ENCODE results near the gene UBE2N. TPM values are rescaled to one million over a fixed set of nuclear protein-coding genes. Genes with fewer than 3 reads are reported as not detected.
"Not testable (repeated sequence)": the region's sequence is repeated elsewhere in the genome, so short reads cannot be mapped to it uniquely, and the experiment has no call there.

The UBE2N gene
- total RNA-seq, 2 donors from 2014 or later: 184 to 213 TPM

DNA sequence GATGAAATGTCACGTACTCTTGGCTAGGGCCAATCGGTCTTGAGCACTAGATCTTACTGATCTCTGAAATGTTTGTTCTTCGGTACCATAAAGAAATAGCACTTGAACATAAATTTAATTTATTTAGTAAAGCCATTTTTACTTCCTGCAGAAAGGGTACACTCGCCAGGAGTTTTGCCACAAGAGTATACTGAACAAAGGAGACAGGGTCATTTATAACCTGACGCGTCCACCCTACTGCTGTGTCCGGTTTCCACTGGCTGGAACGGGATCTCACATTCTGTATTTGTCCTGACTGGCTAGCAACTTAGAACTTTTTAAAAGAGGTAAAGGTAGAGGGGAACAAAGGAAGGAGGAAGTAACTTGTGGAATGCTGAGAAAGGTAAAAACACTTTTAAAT is 29.4 kb downstream of the UBE2N start:
- H3K4me3 Mint-ChIP-seq; H3K27ac Mint-ChIP-seq; H3K36me3 Mint-ChIP-seq; H3K9me3 Mint-ChIP-seq; H3K27me3 Mint-ChIP-seq; DNase-seq (ENCODE audit: low spot score); ATAC-seq: not testable (repeated sequence)
- peaks cover 42 to 57% of the 10 kb centered on the region in 2 donors for H3K4me1 Mint-ChIP-seq (ENCODE audit: low read depth in 2 of 2)

DNA sequence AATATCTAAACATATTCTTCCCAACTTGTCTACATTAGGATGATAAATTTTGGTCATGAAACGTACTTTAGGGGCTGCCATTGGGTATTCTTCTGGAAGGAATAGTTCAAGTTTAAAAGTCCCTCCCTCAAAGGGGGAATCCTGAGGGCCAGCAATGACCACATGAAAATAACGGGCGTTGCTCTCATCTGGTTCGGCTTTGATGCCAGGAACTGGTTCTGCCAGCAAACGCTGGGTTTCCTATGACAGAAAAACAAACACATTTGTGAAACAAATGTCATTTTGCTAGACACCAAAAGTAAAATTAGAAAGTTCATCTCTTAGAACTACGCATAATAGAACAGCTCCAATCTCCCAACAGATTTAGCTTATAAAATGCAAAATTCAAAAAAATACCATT is 30.7 kb downstream of the UBE2N start:
- Mint-ChIP-seq H3K4me1 (ENCODE audit: low read depth in 2 of 2) (peaks cover 33 to 48% of the 10 kb centered on the region in 2 donors), H3K36me3 (peaks cover 13% of the 10 kb centered on the region)
- DNase-seq (ENCODE audit: low spot score); H3K9me3 Mint-ChIP-seq; H3K27me3 Mint-ChIP-seq; H3K4me3 Mint-ChIP-seq; ATAC-seq; H3K27ac Mint-ChIP-seq: not testable (repeated sequence)

DNA sequence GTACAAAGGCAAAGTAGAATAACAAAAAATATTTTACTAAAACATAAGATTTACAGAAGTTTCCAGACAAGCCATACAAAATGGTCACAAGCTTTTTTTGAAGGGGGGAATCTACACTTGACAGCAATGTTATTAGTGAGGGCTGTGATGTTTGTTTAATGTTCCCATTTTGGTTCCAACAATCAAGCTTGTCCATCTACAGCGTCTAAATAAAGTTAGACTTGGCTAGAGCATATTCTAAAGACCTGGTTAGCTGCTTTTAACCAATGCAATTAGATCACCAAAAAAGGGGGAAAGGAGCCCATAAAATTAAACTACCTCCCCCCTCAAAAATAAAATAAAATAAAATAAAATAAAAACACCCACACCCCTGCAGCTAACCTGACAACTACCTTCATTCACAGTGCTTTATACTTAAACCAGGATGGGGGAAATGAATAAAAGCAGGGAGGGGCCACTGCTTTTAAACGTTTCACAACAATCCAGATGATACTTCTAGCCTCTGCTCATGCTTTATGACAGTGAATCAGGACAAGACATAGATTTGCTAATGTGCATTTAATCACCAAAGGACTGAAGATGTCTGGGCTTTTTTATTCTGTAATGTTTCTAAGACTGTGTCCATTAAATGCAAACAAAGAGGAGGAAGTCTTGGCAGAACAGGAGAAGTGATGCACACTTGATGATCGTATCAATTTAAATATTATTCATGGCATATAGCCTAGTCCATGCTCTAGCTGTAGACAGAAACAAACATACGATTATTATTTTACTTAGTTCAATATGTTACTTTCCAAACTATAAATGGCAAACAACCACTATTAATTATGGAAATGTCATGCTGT is 32.2 kb downstream of the UBE2N start:
- peaks cover 25 to 33% of the 10 kb centered on the region in 2 donors for H3K4me1 Mint-ChIP-seq (ENCODE audit: low read depth in 2 of 2)
- peak overlapping the region in 1 of 2 donors; percentile 17 for H3K27ac Mint-ChIP-seq

DNA sequence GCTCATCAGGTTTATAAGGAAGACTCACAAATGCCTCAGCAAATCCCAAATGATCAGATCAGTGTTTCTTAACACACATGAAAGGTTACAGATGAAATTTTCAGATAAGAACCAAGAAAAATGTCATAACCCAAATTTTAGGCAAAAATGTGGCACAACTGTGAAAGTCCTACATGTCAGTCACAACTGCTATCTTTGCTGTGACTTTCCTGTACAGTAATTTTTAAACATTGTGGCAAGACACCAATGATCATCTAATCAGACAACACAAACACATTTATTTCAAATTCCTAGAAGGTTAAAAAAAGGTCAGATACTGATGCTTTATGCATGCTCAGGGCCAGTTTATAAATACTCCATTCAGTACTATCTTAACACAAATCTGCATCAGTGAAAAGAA is 32.9 kb downstream of the UBE2N start:
- H3K27me3 Mint-ChIP-seq: no peaks in the 10 kb centered on the region
- no peak overlapping the region for H3K4me3 Mint-ChIP-seq
- ATAC-seq (no peak), DNase-seq (ENCODE audit: low spot score) (no peak)
- H3K9me3 Mint-ChIP-seq: no peaks in the 10 kb centered on the region
- peaks cover 22 to 29% of the 10 kb centered on the region in 2 donors for H3K4me1 Mint-ChIP-seq (ENCODE audit: low read depth in 2 of 2)
- H3K27ac Mint-ChIP-seq: peak overlapping the region; percentile 17 to 42
- H3K36me3 Mint-ChIP-seq: peaks cover 13% of the 10 kb centered on the region

More for the DNA sequence above, 32.2 kb downstream of the UBE2N start:
- not testable (repeated sequence) for H3K9me3 Mint-ChIP-seq; DNase-seq (ENCODE audit: low spot score); H3K27me3 Mint-ChIP-seq; ATAC-seq; H3K4me3 Mint-ChIP-seq
- peaks cover 13% of the 10 kb centered on the region for H3K36me3 Mint-ChIP-seq

DNA sequence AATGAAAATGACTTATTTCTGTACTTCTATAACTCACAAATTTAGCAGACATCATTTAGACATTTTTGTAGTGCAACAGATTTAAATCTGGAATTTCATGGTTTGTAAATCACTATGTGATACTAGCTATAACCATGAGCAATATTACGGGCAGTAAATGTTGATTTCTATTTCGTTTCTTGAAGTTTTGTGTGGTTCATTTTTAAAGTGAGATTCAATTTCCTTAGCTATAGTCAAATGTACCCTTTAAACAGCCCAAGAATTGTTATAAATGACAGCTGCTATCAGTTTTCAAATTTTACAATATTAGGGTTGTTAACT is 33.8 kb downstream of the UBE2N start:
- DNase-seq (ENCODE audit: low spot score) (no peak), ATAC-seq (no peak)
- Mint-ChIP-seq H3K9me3 (no peaks in the 10 kb centered on the region), H3K27ac (peak overlapping the region; percentile 17 to 42), H3K4me1 (ENCODE audit: low read depth in 2 of 2) (peaks cover 14 to 21% of the 10 kb centered on the region in 2 donors), H3K36me3 (peaks cover 13% of the 10 kb centered on the region), H3K27me3 (no peaks in the 10 kb centered on the region), H3K4me3 (no peak overlapping the region)

DNA sequence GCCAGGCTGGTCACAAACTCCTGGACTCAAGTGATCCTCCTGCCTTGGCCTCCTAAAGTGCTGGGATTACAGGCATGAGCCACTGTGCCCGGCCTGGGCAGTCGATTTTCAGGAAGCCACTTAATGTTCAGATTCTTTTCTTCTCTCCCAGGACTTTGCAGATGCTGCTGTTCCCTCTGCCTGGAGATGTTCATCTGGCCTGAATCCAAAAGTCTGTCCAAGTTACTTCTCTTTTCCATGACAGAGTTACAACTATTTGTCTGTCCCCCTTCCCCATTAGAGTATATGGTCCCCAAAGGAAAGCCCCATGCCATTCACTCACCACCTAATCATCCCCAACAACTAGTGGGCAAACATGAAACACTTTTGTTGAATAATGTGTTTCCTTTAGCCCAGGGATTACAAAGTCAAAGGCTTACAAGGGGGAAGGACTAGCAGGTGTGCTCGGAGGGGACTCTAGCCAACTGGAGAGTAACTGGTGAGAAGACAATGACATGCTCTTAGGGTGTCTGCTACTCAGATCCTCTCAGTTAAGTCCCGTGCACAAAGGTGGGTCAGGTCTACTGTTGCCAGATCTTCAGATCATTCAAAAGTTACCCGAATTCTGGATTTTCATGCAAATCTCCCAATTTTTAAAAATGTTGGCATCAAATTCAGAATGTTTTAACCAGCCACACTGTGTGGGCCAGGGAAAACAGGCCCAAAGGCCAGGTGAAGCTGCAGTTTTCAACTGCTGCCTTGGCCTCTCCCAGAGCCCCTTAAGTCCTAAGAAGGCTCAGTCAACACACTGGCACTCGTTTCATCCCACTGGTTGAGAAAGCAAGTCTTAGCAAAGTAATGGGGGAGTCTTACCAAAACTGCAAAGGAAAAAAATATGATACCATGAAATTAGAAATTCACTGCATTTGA is 34.4 kb downstream of the UBE2N start:
- H3K27me3 Mint-ChIP-seq: no peaks in the 10 kb centered on the region
- H3K4me1 Mint-ChIP-seq (ENCODE audit: low read depth in 2 of 2): peaks cover 11 to 17% of the 10 kb centered on the region in 2 donors
- H3K27ac Mint-ChIP-seq: peak overlapping the region; percentile 17 to 42
- no peaks in the 10 kb centered on the region for H3K9me3 Mint-ChIP-seq
- H3K36me3 Mint-ChIP-seq: peaks cover 13% of the 10 kb centered on the region
- ATAC-seq (no peak), DNase-seq (ENCODE audit: low spot score) (no peak)
- no peak overlapping the region for H3K4me3 Mint-ChIP-seq

DNA sequence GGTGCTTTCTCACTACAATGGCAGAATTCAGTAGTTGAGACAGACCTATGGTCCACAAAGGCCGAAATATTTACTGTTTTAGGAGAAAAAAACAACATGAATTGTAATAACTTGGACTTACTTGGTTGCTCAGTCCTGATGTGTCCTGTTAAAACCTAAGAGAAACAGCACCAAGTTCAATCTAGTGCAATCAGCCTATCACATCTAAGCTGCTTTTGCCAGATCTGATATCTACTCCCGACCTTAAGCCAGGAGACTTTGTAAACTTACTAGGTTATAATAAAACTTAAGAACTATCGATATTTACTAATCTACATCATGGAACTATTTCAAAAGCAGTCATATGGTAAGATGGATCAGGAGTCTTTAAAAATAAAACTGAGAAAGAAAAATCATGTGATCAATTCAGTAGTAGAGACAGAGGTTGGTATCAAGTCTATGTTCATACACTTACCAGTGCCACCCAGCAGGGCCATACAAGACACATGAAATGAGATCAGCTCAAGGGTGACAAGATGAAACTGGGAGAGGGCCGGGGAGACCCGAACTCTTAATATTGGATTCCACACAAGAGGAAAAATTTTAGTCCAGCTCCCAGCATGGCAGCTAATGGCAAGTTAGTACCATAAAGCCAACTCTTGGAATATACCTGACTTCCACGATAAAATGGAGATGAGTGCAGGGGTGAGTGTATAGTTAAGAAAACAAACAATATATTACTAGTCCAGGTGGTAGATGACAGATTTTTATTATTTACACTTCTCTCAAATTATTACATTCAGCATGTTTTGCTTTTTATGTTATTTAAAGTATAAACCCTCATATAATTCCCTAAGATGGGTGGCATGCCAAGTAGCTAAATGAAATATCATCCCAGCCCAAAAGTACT is 36.5 kb downstream of the UBE2N start:
- Mint-ChIP-seq H3K36me3 (peaks cover 13% of the 10 kb centered on the region), H3K27me3 (no peaks in the 10 kb centered on the region), H3K27ac (no peak overlapping the region), H3K9me3 (no peaks in the 10 kb centered on the region), H3K4me1 (ENCODE audit: low read depth in 2 of 2) (peaks cover 4 to 13% of the 10 kb centered on the region in 2 donors), H3K4me3 (no peak overlapping the region)
- ATAC-seq (no peak), DNase-seq (ENCODE audit: low spot score) (no peak)

DNA sequence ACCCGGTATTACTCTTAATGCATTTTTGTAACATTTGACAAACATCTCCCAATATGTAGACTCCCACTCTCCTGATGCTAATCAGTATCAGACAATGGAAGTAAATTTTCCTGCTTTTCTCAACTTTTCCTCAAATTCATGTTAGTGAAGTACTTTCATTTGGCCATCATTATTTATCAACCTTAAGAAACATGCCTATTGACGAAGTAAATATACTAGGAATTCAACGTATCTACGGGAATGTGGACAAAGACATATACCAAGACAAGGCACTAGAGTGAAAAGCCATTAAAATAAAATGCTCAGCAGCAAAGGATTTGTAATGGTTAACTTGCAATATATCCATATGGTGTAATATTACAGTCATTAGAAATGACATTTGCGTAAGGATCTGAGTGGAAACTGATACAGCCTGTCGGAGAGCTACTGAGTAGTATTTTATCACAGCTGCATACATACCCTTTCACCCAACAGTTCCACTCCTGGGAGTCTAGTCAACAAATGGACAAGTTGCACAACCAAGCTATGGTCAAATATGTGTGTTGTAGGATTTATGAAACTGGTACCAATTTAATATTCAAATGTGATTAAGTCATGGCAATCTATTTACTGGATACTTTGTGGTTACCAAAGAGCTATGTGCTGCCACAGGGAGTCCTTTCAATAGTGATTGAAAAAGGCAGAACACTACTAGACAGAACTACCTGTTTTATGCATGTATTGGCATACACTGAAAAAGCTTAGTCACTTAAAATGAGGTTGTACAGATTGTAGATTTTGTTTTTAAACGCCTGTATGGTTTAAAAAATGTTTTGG is 37.6 kb downstream of the UBE2N start:
- Mint-ChIP-seq H3K4me3 (no peak overlapping the region), H3K36me3 (peaks cover 13% of the 10 kb centered on the region), H3K27ac (peak overlapping the region in 1 of 2 donors; percentile 37), H3K27me3 (no peaks in the 10 kb centered on the region), H3K9me3 (no peaks in the 10 kb centered on the region), H3K4me1 (ENCODE audit: low read depth in 2 of 2) (peaks cover 4 to 11% of the 10 kb centered on the region in 2 donors)
- ATAC-seq (no peak), DNase-seq (ENCODE audit: low spot score) (no peak)

DNA sequence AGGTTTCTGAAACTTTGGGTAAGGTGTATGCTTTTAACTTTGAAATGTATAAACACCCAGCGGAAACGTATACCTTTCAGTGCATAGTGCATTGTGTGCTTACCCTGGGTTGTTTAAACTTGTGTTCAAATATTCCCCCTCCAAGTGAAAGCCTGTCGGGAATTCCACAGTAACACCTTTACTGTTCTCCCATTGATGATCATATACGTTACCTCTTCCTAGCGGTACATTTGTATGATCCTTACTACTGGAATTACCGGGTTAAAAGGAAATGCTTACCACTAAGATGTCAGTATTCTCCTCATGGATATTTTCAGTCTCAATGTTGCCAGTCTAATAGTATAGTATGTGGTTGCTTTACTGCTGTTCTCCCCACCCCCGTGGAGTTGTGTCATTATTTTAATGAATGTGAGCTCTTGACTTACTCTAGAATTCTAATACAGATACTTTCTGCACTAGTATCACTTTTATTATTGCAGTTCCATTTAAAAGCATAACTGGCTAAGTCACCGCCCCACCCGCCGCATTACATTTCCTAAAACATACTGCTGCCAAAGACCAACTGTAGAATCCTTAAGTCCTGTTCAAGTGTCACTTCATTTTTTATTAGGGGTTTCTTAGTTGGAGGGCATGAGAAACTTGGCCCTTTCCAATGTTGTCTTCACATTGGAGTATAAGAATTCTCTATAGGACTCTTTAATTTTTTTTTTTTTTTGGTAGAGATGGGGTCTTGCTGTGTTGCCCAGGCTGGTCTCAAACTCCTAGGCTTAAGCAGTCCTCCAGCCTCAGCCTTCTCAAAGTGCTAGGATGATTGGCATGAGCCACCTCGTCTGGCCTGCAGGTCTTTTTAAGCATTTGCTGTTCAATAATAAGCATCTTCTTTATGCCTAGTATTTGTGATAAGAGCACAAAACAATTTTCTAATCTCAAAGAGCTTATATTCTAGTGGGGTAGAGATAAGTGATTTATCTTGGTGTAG is 39.1 kb downstream of the UBE2N start:
- H3K36me3 Mint-ChIP-seq: peaks cover 5% of the 10 kb centered on the region
- ATAC-seq (no peak), DNase-seq (ENCODE audit: low spot score) (no peak)
- no peaks in the 10 kb centered on the region for H3K4me1 Mint-ChIP-seq (ENCODE audit: low read depth in 2 of 2)
- no peak overlapping the region for H3K27ac Mint-ChIP-seq
- H3K27me3 Mint-ChIP-seq: no peaks in the 10 kb centered on the region
- H3K4me3 Mint-ChIP-seq: no peak overlapping the region
- no peaks in the 10 kb centered on the region for H3K9me3 Mint-ChIP-seq

DNA sequence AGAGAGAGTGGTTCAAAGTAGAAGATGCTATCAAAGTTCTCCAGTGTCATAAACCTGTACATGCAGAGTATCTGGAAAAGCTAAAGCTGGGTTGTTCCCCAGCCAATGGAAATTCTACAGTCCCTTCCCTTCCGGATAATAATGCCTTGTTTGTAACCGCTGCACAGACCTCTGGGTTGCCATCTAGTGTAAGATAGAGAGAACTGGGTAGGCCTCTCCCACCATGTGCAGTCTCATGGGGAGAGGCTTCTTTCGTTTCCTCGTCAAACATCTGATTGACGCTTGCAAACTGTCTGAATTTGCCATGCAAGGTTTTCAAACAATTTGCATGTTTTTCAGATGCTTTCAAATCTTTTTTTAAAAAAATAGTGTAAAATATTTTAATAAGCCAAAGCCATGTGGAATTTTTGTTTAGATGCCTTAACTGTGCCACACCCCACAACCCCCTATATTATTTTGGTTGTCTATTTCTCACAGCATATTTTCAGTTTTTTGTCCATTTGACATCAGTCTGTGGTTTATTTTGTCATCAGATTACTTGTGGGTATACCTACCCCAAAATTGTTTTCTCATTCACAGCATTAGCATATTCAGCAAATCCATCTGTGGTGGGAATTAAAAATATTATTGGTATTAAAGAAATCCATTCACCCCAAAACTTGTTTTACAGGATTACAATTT is 42.4 kb downstream of the UBE2N start:
- DNase-seq (ENCODE audit: low spot score); H3K36me3 Mint-ChIP-seq; H3K4me3 Mint-ChIP-seq; H3K27me3 Mint-ChIP-seq; H3K9me3 Mint-ChIP-seq; H3K27ac Mint-ChIP-seq; H3K4me1 Mint-ChIP-seq (ENCODE audit: low read depth in 2 of 2): not testable (repeated sequence)
- ATAC-seq: peak; percentile 97

DNA sequence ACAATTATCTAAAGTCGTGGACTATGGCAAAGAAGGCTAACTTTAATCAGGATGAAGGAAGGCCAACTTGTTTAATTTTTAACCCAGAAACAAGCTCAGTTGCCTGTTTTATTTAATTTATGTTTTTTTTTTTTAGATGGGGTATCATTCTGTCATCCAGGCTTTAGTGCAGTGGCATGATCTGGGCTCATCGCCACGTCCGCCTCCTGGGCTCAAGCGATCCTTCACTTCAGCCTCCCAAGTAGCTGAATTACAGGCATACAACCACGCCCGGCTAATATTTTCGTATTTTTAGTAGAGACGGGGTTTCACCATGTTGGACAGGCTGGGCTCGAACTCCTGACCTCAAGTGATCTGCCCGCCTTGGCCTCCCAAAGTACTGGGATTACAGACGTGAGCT is 44.3 kb downstream of the UBE2N start:
- Mint-ChIP-seq H3K4me1 (ENCODE audit: low read depth in 2 of 2) (no peaks in the 10 kb centered on the region), H3K4me3 (no peak overlapping the region), H3K27me3 (no peaks in the 10 kb centered on the region), H3K9me3 (no peaks in the 10 kb centered on the region), H3K27ac (no peak overlapping the region), H3K36me3 (no peaks in the 10 kb centered on the region)
- ATAC-seq (no peak), DNase-seq (ENCODE audit: low spot score) (no peak)
